HUES6 (cell line): Measurements from ENCODE around the gene ADAMTS19.

Experiments
- H3K27ac ChIP-seq: 2 replicates; pipeline ENCODE4 v1.7.0; 2013; ENCODE audit warnings: low read depth, mild to moderate bottlenecking, low read length, inconsistent platforms
- H3K27me3 ChIP-seq: 2 replicates; pipeline ENCODE4 v1.6.1; 2013; ENCODE audit warnings: low read length; ENCODE audit not compliant: control insufficient read depth, insufficient read depth
- H3K36me3 ChIP-seq: 2 replicates; pipeline ENCODE4 v1.6.1; 2013; ENCODE audit warnings: low read length; ENCODE audit not compliant: control insufficient read depth, insufficient read depth
- H3K4me1 ChIP-seq: 2 replicates; pipeline ENCODE4 v1.6.1; 2013; ENCODE audit warnings: low read length; ENCODE audit not compliant: control insufficient read depth, insufficient read depth
- H3K4me3 ChIP-seq: 2 replicates; pipeline ENCODE4 v1.5.1; 2013; ENCODE audit warnings: low read depth, low read length
- H3K9ac ChIP-seq: one replicate; pipeline ENCODE4 v1.6.1; 2013; ENCODE audit warnings: mild to moderate bottlenecking, low read length
- H3K9me3 ChIP-seq: 2 replicates; pipeline ENCODE4 v1.6.1; 2013; ENCODE audit warnings: low read depth, low read length; ENCODE audit not compliant: control insufficient read depth, insufficient read depth

ADAMTS19 gene

GRCh38 chr5:129591508-129592160, 131.5 kb downstream of the ADAMTS19 start:
- no peaks in the 10 kb centered on the region for H3K9me3 ChIP-seq
- no peaks in the 10 kb centered on the region for H3K4me1 ChIP-seq
- no peaks in the 10 kb centered on the region for H3K36me3 ChIP-seq
- no peak overlapping the region for H3K4me3 ChIP-seq
- no peak overlapping the region for H3K27ac ChIP-seq
- H3K27me3 ChIP-seq: no peaks in the 10 kb centered on the region
- H3K9ac ChIP-seq: no peak overlapping the region

- Histone ChIP-seq H3K36me3 (no peaks in the 10 kb centered on the region), H3K4me1 (no peaks in the 10 kb centered on the region), H3K27ac (no peak overlapping the region), H3K4me3 (no peak overlapping the region), H3K27me3 (no peaks in the 10 kb centered on the region), H3K9ac (no peak overlapping the region), H3K9me3 (no peaks in the 10 kb centered on the region)
These were observed 133.4 kb downstream of the ADAMTS19 start for GRCh38 chr5:129593525-129593924.

- Histone ChIP-seq H3K9me3 (no peaks in the 10 kb centered on the region), H3K9ac (no peak overlapping the region), H3K4me1 (no peaks in the 10 kb centered on the region), H3K36me3 (no peaks in the 10 kb centered on the region), H3K4me3 (no peak overlapping the region), H3K27me3 (no peaks in the 10 kb centered on the region), H3K27ac (no peak overlapping the region)
These were observed 141.5 kb downstream of the ADAMTS19 start for GRCh38 chr5:129601576-129601975.

GRCh38 chr5:129608350-129608749, 148.3 kb downstream of the ADAMTS19 start:
- Histone ChIP-seq H3K9me3 (no peaks in the 10 kb centered on the region), H3K27ac (no peak overlapping the region)

GRCh38 chr5:129609710-129610109, 149.6 kb downstream of the ADAMTS19 start:
- H3K27ac ChIP-seq: no peak overlapping the region
- H3K9ac ChIP-seq: no peak overlapping the region
- H3K4me1 ChIP-seq: no peaks in the 10 kb centered on the region
- no peaks in the 10 kb centered on the region; the same call in 1 of the 2 replicates for H3K36me3 ChIP-seq
- no peaks in the 10 kb centered on the region for H3K27me3 ChIP-seq
- no peak overlapping the region for H3K4me3 ChIP-seq
- H3K9me3 ChIP-seq: no peaks in the 10 kb centered on the region

More at GRCh38 chr5:129608350-129608749, 148.3 kb downstream of the ADAMTS19 start:
- no peak overlapping the region for H3K4me3 ChIP-seq
- no peaks in the 10 kb centered on the region for H3K27me3 ChIP-seq
- H3K4me1 ChIP-seq: no peaks in the 10 kb centered on the region
- H3K9ac ChIP-seq: no peak overlapping the region
- no peaks in the 10 kb centered on the region; the same call in 1 of the 2 replicates for H3K36me3 ChIP-seq

GRCh38 chr5:129616517-129616916, 156.4 kb downstream of the ADAMTS19 start:
- no peak overlapping the region for H3K9ac ChIP-seq
- H3K4me1 ChIP-seq: no peaks in the 10 kb centered on the region
- H3K9me3 ChIP-seq: no peaks in the 10 kb centered on the region
- peaks cover 4% of the 10 kb centered on the region; the same call in 1 of the 2 replicates for H3K36me3 ChIP-seq
- no peak overlapping the region for H3K27ac ChIP-seq
- no peaks in the 10 kb centered on the region for H3K27me3 ChIP-seq
- no peak overlapping the region for H3K4me3 ChIP-seq

- Histone ChIP-seq H3K9me3 (no peaks in the 10 kb centered on the region), H3K27ac (no peak overlapping the region), H3K4me3 (no peak overlapping the region), H3K4me1 (no peaks in the 10 kb centered on the region), H3K27me3 (no peaks in the 10 kb centered on the region), H3K9ac (no peak overlapping the region), H3K36me3 (peaks cover 6% of the 10 kb centered on the region; the same call in 1 of the 2 replicates)
These were observed 157.1 kb downstream of the ADAMTS19 start for GRCh38 chr5:129617206-129617605.

GRCh38 chr5:129619782-129620181, 159.7 kb downstream of the ADAMTS19 start:
- H3K27me3 ChIP-seq: no peaks in the 10 kb centered on the region
- H3K4me1 ChIP-seq: no peaks in the 10 kb centered on the region
- peaks cover 16% of the 10 kb centered on the region for H3K36me3 ChIP-seq
- H3K4me3 ChIP-seq: no peak overlapping the region
- no peaks in the 10 kb centered on the region for H3K9me3 ChIP-seq
- no peak overlapping the region for H3K27ac ChIP-seq
- H3K9ac ChIP-seq: no peak overlapping the region

GRCh38 chr5:129622531-129622930, 162.4 kb downstream of the ADAMTS19 start:
- Histone ChIP-seq H3K4me3 (no peak overlapping the region), H3K9me3 (no peaks in the 10 kb centered on the region), H3K36me3 (peaks cover 16% of the 10 kb centered on the region), H3K27ac (no peak overlapping the region), H3K27me3 (no peaks in the 10 kb centered on the region), H3K9ac (no peak overlapping the region), H3K4me1 (no peaks in the 10 kb centered on the region)

- Histone ChIP-seq H3K27ac (no peak overlapping the region), H3K4me1 (no peaks in the 10 kb centered on the region), H3K9ac (no peak overlapping the region), H3K4me3 (no peak overlapping the region), H3K27me3 (no peaks in the 10 kb centered on the region), H3K9me3 (no peaks in the 10 kb centered on the region), H3K36me3 (no peaks in the 10 kb centered on the region)
These were observed 169.5 kb downstream of the ADAMTS19 start for GRCh38 chr5:129629575-129629974.

GRCh38 chr5:129630101-129630500, 170.0 kb downstream of the ADAMTS19 start:
- H3K4me1 ChIP-seq: no peaks in the 10 kb centered on the region
- H3K27ac ChIP-seq: no peak overlapping the region
- no peaks in the 10 kb centered on the region for H3K9me3 ChIP-seq
- no peak overlapping the region for H3K9ac ChIP-seq
- H3K36me3 ChIP-seq: no peaks in the 10 kb centered on the region
- no peak overlapping the region for H3K4me3 ChIP-seq
- H3K27me3 ChIP-seq: no peaks in the 10 kb centered on the region
